Measurements from ENCODE around the gene AK9.
A peak's percentile ranks its signal among the peaks of the same experiment; 100 is the strongest.

The AK9 gene

DNA sequence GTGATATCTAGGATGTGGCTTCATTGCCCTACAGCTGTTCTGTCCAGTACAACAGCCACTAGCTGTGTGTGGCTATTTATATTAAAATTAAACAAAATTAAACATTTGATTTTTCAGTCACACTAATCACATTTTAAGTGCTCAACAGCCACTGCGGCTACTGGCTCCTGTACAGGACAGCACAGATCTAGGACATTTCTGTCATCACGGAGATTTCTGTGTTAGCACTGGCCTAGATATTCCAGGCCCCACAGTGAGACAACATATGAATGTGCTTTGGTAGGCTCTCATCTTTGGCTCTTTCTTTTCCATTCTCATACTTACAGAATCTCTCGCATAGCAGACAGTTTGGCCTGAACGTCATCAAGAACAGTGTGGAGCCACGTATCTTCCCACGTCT, 159.6 kb downstream of the AK9 start:
- TF ChIP-seq ESRRG (CRISPR knock-in tag; IDR thresholded peaks at IDR 0.05): no peak
- no peak for TF ChIP-seq ZNF8 (CRISPR knock-in tag; IDR thresholded peaks at IDR 0.05)
- TF ChIP-seq POU6F1 (CRISPR knock-in tag; IDR thresholded peaks at IDR 0.05; ENCODE audit: borderline replicate concordance, low read depth): no peak
- no peak for TF ChIP-seq ZNF565 (CRISPR knock-in tag; conservative IDR thresholded peaks at IDR 0.05; ENCODE audit: low read depth)
- no peak for TF ChIP-seq PATZ1 (CRISPR knock-in tag; IDR thresholded peaks at IDR 0.05; ENCODE audit: borderline replicate concordance)
- TF ChIP-seq CSDC2 (CRISPR knock-in tag; IDR thresholded peaks at IDR 0.05): no peak
- TF ChIP-seq TCF4 (CRISPR knock-in tag; IDR thresholded peaks at IDR 0.05; ENCODE audit: borderline replicate concordance): no peak
- TF ChIP-seq SNAI2 (CRISPR knock-in tag; IDR thresholded peaks at IDR 0.05): no peak
- TF ChIP-seq TSHZ2 (CRISPR knock-in tag; IDR thresholded peaks at IDR 0.05): no peak
- no peak for TF ChIP-seq CREB5 (CRISPR knock-in tag; IDR thresholded peaks at IDR 0.05; ENCODE audit: low read depth)
- no peak for TF ChIP-seq OSR1 (CRISPR knock-in tag; IDR thresholded peaks at IDR 0.05)
- TF ChIP-seq ZC3H10 (CRISPR knock-in tag; IDR thresholded peaks at IDR 0.05): no peak
- no peak for TF ChIP-seq ZFP3 (CRISPR knock-in tag; IDR thresholded peaks at IDR 0.05)
- no peak for ATAC-seq

DNA sequence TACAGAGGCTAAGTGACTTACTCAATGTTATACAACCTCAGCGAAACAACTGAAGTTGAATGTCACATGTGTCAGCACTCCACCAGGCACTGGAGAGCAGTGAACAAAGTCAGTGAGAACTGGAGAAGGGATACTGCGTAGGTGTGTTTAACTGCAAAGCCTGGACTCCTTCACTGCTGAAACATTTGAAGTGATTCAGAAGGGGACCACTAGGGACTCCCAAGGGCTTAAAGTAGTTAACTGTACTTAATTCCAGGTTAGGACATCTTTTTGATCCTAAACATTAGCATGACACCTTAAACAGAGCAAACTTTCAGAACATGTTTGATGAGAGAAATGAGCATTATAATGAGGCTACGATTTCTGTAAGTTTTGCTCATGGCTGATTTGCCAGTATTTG, 163.0 kb downstream of the AK9 start:
- peak; percentile 82 for ATAC-seq
- no peak for TF ChIP-seq SNAI2 (CRISPR knock-in tag; IDR thresholded peaks at IDR 0.05)
- no peak for TF ChIP-seq ZFP3 (CRISPR knock-in tag; IDR thresholded peaks at IDR 0.05)
- TF ChIP-seq OSR1 (CRISPR knock-in tag; IDR thresholded peaks at IDR 0.05): no peak
- TF ChIP-seq GLIS3 (CRISPR knock-in tag; IDR thresholded peaks at IDR 0.05): no peak
- no peak for TF ChIP-seq PATZ1 (CRISPR knock-in tag; IDR thresholded peaks at IDR 0.05; ENCODE audit: borderline replicate concordance)
- no peak for TF ChIP-seq ARNTL (CRISPR knock-in tag; IDR thresholded peaks at IDR 0.05; ENCODE audit: borderline replicate concordance, low read depth)
- no peak for TF ChIP-seq ZFP30 (CRISPR knock-in tag; IDR thresholded peaks at IDR 0.05)
- no peak for TF ChIP-seq ESRRG (CRISPR knock-in tag; IDR thresholded peaks at IDR 0.05)
- TF ChIP-seq, protein P1, sequence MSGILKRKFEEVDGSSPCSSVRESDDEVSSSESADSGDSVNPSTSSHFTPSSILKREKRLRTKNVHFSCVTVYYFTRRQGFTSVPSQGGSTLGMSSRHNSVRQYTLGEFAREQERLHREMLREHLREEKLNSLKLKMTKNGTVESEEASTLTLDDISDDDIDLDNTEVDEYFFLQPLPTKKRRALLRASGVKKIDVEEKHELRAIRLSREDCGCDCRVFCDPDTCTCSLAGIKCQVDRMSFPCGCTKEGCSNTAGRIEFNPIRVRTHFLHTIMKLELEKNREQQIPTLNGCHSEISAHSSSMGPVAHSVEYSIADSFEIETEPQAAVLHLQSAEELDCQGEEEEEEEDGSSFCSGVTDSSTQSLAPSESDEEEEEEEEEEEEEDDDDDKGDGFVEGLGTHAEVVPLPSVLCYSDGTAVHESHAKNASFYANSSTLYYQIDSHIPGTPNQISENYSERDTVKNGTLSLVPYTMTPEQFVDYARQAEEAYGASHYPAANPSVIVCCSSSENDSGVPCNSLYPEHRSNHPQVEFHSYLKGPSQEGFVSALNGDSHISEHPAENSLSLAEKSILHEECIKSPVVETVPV (CRISPR knock-in tag; IDR thresholded peaks at IDR 0.05): no peak
- no peak for TF ChIP-seq CREB5 (CRISPR knock-in tag; IDR thresholded peaks at IDR 0.05; ENCODE audit: low read depth)
- TF ChIP-seq BACH2 (CRISPR knock-in tag; IDR thresholded peaks at IDR 0.05; ENCODE audit: borderline replicate concordance): no peak
- TF ChIP-seq TOX (CRISPR knock-in tag; IDR thresholded peaks at IDR 0.05; ENCODE audit: borderline replicate concordance): no peak
- no peak for TF ChIP-seq TCF4 (CRISPR knock-in tag; IDR thresholded peaks at IDR 0.05; ENCODE audit: borderline replicate concordance)
- TF ChIP-seq CSDC2 (CRISPR knock-in tag; IDR thresholded peaks at IDR 0.05): no peak
- no peak for TF ChIP-seq ZNF70 (CRISPR knock-in tag; IDR thresholded peaks at IDR 0.05)
- TF ChIP-seq PPARA (CRISPR knock-in tag; IDR thresholded peaks at IDR 0.05; ENCODE audit: borderline replicate concordance): no peak
- TF ChIP-seq ZC3H10 (CRISPR knock-in tag; IDR thresholded peaks at IDR 0.05): no peak
- TF ChIP-seq RARB (CRISPR knock-in tag; IDR thresholded peaks at IDR 0.05): no peak
- no peak for TF ChIP-seq ISL1 (CRISPR knock-in tag; IDR thresholded peaks at IDR 0.05)
- no peak for TF ChIP-seq TSHZ2 (CRISPR knock-in tag; IDR thresholded peaks at IDR 0.05)

Measured in SK-N-SH treated with all-trans-retinoic acid at 6 μM for 48 hours (cell line).